Panc1 (cell line): ENCODE data around the gene CHMP4A.

ENCODE experiments used
- POLR2AphosphoS5 ChIP-seq: IDR thresholded peaks from 2 replicates; pipeline ENCODE4 v1.6.1; 2012; ENCODE audit warnings: mild to moderate bottlenecking, low read depth, low read length, moderate library complexity
- SIN3A ChIP-seq: IDR thresholded peaks from 2 replicates; pipeline ENCODE4 v1.6.1; 2012; ENCODE audit warnings: low read depth, mild to moderate bottlenecking, low read length, moderate library complexity, borderline replicate concordance; ENCODE audit not compliant: insufficient read depth
- TCF7L2 ChIP-seq: IDR thresholded peaks from 2 replicates; pipeline ENCODE4 v1.6.1; 2011; ENCODE audit warnings: mild to moderate bottlenecking, low read depth, low read length, inconsistent platforms
- TF ChIP-seq, protein P1 (sequence below): fragments of 450-650 bp; IDR thresholded peaks from 2 replicates; pipeline ENCODE4 v1.5.1; 2017; ENCODE audit warnings: mild to moderate bottlenecking
- TF ChIP-seq, protein P2 (sequence below), 2 experiments: IDR thresholded peaks; 2 replicates each; pipeline ENCODE4 v1.6.1; 2011 to 2012; ENCODE audit warnings: low read depth in 2 of 2, control low read depth in 1 of 2, low read length in 1 of 2, mild to moderate bottlenecking in 1 of 2, moderate library complexity in 1 of 2; ENCODE audit not compliant: insufficient read depth in 1 of 2

DNA sequence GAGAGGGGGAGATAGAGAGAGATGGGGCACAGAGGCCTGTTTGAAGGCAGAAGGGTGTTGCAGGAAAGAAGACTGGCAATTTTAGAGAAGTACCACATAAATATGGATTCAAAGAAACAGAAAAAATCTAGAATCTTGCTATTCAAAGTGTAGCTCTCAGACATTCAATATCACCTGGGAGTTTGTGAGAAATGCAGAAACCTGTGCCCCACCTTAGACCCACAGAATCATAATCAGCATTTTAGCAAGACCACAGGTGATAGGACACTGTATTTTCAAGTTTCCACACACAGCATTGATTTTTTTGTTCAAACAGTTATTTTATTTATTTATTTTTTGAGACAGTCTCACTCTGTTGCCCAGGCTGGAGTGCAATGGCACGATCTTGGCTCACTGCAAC, 15.6 kb upstream of the CHMP4A start:
- TF ChIP-seq, protein P1, sequence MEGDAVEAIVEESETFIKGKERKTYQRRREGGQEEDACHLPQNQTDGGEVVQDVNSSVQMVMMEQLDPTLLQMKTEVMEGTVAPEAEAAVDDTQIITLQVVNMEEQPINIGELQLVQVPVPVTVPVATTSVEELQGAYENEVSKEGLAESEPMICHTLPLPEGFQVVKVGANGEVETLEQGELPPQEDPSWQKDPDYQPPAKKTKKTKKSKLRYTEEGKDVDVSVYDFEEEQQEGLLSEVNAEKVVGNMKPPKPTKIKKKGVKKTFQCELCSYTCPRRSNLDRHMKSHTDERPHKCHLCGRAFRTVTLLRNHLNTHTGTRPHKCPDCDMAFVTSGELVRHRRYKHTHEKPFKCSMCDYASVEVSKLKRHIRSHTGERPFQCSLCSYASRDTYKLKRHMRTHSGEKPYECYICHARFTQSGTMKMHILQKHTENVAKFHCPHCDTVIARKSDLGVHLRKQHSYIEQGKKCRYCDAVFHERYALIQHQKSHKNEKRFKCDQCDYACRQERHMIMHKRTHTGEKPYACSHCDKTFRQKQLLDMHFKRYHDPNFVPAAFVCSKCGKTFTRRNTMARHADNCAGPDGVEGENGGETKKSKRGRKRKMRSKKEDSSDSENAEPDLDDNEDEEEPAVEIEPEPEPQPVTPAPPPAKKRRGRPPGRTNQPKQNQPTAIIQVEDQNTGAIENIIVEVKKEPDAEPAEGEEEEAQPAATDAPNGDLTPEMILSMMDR: no peak
- TF ChIP-seq, protein P2, sequence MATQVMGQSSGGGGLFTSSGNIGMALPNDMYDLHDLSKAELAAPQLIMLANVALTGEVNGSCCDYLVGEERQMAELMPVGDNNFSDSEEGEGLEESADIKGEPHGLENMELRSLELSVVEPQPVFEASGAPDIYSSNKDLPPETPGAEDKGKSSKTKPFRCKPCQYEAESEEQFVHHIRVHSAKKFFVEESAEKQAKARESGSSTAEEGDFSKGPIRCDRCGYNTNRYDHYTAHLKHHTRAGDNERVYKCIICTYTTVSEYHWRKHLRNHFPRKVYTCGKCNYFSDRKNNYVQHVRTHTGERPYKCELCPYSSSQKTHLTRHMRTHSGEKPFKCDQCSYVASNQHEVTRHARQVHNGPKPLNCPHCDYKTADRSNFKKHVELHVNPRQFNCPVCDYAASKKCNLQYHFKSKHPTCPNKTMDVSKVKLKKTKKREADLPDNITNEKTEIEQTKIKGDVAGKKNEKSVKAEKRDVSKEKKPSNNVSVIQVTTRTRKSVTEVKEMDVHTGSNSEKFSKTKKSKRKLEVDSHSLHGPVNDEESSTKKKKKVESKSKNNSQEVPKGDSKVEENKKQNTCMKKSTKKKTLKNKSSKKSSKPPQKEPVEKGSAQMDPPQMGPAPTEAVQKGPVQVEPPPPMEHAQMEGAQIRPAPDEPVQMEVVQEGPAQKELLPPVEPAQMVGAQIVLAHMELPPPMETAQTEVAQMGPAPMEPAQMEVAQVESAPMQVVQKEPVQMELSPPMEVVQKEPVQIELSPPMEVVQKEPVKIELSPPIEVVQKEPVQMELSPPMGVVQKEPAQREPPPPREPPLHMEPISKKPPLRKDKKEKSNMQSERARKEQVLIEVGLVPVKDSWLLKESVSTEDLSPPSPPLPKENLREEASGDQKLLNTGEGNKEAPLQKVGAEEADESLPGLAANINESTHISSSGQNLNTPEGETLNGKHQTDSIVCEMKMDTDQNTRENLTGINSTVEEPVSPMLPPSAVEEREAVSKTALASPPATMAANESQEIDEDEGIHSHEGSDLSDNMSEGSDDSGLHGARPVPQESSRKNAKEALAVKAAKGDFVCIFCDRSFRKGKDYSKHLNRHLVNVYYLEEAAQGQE (IDR thresholded peaks at IDR 0.05; ENCODE audit: insufficient read depth in 1 of 2, low read depth in 2 of 2, low read length in 1 of 2): no peak
- TF ChIP-seq POLR2AphosphoS5 (no peak), TCF7L2 (no peak), SIN3A (no peak)
